ENCODE measurements around the gene VPS13A.
A peak's percentile ranks its signal among the peaks of the same experiment; 100 is the strongest.

VPS13A gene

DNA sequence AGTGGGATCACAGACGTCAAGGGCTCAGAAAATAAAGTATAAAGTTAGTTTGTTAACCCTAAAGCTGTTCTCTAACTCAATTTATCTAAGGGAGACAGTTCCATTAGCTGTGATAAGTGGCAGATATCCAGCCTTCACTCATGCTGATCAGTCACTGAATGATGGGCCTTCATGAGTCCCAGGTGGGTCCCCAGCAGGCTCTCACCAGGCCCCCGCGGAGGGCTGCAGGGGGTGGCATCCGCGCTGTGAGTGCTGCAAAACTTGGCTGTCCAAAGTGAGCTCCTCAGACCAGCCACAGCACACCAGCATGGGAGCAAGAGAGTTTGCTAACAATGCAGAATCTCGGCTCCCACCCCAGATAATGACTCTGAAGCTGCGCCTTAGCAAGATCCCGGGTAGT lies 283.6 kb downstream of the VPS13A start:
- no peak for DNase-seq (ENCODE audit: low read depth)
- in situ Hi-C loops (cut with HindIII; ENCODE audit: low sequenced_read_pairs) = no loop called here
- TF ChIP-seq, protein P1, sequence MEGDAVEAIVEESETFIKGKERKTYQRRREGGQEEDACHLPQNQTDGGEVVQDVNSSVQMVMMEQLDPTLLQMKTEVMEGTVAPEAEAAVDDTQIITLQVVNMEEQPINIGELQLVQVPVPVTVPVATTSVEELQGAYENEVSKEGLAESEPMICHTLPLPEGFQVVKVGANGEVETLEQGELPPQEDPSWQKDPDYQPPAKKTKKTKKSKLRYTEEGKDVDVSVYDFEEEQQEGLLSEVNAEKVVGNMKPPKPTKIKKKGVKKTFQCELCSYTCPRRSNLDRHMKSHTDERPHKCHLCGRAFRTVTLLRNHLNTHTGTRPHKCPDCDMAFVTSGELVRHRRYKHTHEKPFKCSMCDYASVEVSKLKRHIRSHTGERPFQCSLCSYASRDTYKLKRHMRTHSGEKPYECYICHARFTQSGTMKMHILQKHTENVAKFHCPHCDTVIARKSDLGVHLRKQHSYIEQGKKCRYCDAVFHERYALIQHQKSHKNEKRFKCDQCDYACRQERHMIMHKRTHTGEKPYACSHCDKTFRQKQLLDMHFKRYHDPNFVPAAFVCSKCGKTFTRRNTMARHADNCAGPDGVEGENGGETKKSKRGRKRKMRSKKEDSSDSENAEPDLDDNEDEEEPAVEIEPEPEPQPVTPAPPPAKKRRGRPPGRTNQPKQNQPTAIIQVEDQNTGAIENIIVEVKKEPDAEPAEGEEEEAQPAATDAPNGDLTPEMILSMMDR (IDR thresholded peaks at IDR 0.05; ENCODE audit: low read depth, low read length, missing control alignments) = no peak
- no peak overlapping the region for H3K4me3 ChIP-seq (ENCODE audit: low read depth, low read length)

DNA sequence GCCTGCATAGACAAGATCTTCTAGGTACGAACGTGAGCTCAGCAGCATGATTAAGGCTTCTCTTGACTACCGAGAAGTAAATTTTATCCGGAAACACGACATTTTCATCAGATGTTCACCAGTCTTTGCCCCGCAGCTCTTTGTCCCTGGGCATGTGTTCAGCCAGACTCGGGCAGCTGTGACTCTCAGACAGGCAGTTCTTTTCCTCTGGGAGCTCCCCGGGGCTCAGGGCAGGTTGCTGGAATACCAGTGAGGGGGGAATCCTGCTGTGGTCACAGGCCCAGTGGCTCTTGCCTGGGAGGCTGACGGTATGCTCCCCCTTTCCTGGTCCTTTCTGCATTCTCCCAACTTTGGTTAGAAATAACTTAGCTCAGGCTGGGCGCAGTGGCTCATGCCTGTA lies 284.7 kb downstream of the VPS13A start:
- TF ChIP-seq, protein P1 (IDR thresholded peaks at IDR 0.05; ENCODE audit: low read depth, low read length, missing control alignments) = no peak
- no peak overlapping the region for H3K4me3 ChIP-seq (ENCODE audit: low read depth, low read length)
- no peak for DNase-seq (ENCODE audit: low read depth)
- in situ Hi-C loops (cut with HindIII; ENCODE audit: low sequenced_read_pairs) = no loop called here

DNA sequence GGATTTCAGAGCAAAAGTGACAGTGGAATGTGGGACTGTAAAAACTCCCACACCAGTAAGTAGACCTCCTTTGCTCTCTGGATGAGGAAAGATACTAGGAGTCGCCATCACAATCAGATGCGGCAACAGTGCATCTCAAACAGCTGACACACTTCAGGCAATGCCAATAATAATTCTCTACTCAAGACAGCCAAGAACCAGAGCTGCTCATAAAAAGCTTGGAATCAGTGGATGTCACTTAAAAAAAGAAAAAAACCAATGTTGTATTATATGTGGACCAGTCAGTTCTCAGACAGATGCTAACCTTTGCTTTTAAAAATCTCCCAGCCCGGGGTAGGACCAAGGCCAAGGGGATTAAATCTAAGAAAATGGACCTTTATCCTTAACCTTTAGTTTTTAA lies 285.8 kb downstream of the VPS13A start:
- in situ Hi-C loops (cut with HindIII; ENCODE audit: low sequenced_read_pairs) = no loop called here
- H3K4me3 ChIP-seq (ENCODE audit: low read depth, low read length) = no peak overlapping the region
- DNase-seq (ENCODE audit: low read depth) = no peak
- TF ChIP-seq, protein P1 (IDR thresholded peaks at IDR 0.05; ENCODE audit: low read depth, low read length, missing control alignments) = no peak

DNA sequence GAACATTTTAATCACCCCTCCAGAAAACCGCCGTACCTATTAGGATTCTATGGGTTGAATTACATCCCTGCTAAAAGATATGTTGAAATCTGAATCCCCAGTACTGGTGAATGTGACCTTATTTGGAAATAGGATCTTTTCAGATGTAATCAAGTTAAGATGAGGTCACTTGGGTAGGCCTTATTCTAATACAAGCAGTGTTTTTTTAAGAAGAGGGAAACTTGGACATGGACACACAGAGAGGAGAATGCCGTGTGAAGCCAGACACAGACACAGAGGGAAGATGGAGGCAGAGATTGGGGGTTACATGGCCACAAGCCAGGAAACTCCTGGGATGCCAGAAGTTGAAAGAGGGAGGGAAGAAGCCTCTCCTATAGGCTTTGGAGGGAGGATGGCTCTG lies 287.3 kb downstream of the VPS13A start:
- in situ Hi-C loops (cut with HindIII; ENCODE audit: low sequenced_read_pairs) = no loop called here
- H3K4me3 ChIP-seq (ENCODE audit: low read depth, low read length) = no peak overlapping the region
- TF ChIP-seq, protein P1 (IDR thresholded peaks at IDR 0.05; ENCODE audit: low read depth, low read length, missing control alignments) = no peak
- no peak for DNase-seq (ENCODE audit: low read depth)

DNA sequence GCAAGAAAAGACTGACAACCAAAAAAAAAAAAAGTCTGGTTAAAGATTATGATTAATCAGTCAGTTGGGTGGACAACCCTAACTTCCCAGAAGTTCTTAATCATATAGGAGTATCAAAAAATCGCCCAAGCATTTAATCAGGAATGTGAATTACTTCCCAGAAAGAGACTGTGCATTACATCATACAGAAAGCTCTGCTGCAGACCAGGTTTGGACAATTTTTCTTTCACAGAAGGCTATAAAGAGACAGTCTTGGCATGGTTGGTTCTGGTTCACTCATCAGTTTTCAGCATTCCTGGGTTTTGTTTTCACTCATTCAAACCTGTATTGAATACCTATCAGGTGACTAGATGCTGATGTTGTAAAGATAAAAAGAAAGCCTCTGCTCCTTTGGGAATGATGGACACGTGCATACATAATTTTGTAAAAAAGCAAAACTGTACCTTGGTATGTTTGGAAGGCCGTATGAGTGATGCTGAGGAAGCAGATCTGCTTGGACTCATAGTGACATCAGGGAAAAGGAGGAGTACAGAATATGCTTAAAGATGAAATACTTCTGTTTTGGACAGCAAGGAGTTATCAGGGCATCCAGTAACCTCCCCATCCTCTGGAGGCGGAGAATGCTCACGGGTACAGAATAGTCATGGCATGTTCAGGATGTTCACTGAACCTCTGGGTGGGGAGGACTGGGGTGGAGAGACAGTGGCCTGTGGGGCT lies 292.3 kb downstream of the VPS13A start:
- peak; percentile 60 for DNase-seq (ENCODE audit: low read depth)
- TF ChIP-seq, protein P1 (IDR thresholded peaks at IDR 0.05; ENCODE audit: low read depth, low read length, missing control alignments) = no peak
- in situ Hi-C loops (cut with HindIII; ENCODE audit: low sequenced_read_pairs) = no loop called here
- no peak overlapping the region for H3K4me3 ChIP-seq (ENCODE audit: low read depth, low read length)
